ENCODE results near the gene TMEM109.

Gene TMEM109

DNA sequence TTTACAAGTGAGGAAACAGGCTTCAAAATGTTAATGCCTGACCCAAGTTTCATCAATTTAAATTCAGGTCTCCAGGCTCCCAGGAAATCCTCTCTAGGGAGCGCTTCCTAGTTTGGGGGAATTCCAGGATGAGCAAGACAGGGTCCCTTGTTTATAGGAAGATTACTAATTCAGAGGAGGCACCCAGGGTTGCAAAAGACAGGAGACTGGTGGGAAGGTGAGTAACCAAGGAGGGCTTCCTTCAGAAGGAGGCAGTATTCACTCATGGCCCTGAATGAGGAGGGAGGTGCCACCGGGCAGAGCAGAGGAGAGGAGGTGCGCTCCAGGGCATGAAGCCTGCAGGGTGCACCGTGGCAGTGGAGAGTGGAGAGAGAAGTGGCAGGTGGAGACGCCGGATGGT is 11.9 kb downstream of the TMEM109 start:
- DNase-seq (ENCODE audit: low spot score), result no peak

DNA sequence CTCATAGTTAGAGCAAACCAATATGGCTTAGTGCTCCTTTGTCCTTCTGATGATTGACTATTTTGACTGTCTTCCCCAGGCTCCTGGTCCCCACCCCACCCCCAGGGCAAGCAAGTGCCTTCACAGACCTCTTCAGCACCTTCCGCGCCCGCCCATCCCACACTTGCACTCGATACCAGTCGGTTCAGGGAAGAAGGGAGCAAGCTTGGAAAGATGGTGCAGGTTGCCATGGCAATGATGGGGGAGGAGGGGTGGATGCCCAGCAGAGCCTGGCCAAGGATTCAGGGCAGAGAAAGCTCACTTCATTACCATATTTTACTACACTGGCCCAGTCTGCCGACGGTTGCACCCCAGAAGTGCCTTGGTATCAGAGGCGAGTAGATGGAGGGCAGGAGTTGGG is 12.5 kb downstream of the TMEM109 start:
- no peak for DNase-seq (ENCODE audit: low spot score)

DNA sequence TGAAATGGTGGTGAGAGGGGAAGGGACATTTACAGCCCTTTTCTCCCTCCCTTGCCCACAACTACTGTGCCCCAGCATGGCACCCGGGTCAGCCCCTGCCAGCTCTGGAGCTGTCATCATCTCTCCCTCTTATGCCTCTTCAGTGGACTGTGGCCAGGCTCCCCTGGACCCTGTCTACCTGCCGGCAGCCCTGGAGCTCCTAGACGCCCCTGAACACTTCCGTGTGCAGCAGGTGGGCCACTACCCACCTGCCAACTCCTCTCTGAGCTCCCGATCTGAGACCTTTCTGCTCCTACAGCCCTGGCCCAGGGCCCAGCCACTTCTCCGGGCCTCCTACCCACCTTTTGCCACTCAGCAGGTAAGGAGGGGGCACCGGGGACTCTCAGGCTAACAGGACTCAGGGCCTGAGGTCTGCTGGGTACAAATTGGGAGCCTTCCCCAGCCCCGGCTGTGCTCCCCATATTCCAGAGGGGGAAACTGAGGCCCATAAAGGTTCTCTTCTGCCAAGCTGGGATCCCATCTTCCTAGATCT is 13.2 kb downstream of the TMEM109 start:
- DNase-seq (ENCODE audit: low spot score), result no peak

DNA sequence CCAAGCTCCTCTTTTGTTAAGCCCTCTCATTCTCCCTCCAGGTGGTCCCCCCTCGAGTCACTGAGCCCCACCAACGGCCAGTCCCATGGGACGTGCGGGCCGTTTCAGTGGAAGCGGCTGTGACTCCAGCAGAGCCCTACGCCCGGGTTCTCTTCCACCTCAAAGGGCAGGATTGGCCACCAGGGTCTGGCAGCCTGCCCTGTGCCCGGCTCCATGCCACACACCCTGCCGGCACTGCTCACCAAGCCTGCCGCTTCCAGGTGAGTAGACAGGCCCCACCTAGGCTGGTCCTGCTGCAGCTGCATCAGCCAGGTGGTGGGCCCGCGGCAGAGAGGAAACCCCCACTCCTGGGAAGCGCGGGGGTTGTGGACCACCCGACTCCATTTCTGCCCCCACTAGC is 13.6 kb downstream of the TMEM109 start:
- no peak for DNase-seq (ENCODE audit: low spot score)

DNA sequence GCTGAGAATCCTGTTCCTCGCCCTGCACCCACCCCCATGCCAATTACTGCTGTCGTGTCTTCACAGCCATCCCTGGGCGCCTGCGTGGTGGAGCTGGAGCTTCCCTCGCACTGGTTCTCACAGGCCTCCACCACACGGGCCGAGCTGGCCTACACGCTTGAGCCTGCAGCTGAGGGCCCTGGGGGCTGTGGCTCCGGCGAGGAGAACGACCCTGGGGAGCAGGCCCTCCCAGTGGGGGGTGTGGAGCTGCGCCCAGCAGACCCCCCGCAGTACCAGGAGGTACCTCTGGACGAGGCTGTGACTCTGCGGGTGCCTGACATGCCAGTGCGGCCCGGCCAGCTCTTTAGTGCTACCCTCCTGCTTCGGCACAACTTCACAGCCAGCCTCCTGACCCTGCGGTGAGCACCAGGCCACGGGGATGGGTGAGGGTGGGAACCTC is 14.6 kb downstream of the TMEM109 start:
- DNase-seq (ENCODE audit: low spot score), result no peak

DNA sequence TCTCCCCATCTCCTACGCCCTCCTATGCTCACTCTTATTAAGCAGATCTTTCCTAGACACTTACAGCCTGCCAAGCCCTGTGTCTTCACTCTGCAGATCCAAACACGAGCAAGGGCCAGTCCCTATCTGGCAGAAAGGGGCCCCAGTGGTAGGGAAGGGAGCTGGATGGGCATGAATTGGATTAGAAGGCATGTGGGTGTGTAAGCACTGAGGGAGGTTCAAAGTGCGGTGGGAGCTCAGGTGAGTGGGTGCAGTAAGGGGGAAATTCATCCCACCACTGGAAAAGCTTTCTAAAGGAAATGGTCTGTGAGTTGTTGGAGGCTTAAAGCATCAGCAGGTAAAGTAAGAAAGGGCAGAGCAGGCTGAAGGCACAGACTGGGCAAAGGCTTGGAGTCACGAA is 15.8 kb downstream of the TMEM109 start:
- DNase-seq (ENCODE audit: low spot score), result no peak

DNA sequence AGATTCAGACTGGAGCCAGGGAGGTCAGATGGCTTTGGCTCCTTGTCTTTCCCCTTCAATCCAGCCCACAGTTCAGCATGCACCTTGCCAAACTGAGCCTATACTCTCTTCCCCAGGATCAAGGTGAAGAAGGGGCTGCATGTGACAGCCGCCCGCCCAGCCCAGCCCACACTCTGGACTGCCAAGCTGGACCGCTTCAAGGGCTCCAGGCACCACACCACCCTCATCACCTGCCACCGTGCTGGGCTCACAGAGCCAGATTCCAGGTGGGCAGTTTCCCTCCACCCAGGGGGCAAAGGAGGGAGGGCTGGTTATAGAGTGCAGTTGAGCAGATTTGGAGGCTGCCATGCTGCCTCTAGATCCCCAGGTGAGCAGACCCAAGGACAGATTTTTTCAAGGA is 16.4 kb downstream of the TMEM109 start:
- DNase-seq (ENCODE audit: low spot score), result no peak

DNA sequence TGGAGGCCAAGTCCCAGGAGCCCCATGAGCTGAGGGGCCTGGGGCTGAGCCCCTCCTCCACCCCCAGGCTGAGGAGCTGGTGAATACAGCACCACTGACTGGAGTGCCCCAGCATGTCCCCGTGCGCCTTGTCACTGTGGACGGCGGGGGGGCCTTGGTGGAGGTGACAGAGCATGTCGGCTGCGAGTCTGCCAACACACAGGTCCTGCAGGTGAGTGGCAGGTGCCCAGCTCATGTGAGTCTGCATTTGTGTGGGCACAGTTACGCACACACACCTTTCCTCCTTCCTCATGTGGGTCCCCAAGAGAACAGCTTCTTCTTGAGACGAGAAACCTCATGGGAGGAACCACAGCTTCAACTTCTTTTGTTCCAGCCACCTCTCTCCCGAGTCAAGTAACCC is 18.0 kb downstream of the TMEM109 start:
- DNase-seq (ENCODE audit: low spot score), result no peak

DNA sequence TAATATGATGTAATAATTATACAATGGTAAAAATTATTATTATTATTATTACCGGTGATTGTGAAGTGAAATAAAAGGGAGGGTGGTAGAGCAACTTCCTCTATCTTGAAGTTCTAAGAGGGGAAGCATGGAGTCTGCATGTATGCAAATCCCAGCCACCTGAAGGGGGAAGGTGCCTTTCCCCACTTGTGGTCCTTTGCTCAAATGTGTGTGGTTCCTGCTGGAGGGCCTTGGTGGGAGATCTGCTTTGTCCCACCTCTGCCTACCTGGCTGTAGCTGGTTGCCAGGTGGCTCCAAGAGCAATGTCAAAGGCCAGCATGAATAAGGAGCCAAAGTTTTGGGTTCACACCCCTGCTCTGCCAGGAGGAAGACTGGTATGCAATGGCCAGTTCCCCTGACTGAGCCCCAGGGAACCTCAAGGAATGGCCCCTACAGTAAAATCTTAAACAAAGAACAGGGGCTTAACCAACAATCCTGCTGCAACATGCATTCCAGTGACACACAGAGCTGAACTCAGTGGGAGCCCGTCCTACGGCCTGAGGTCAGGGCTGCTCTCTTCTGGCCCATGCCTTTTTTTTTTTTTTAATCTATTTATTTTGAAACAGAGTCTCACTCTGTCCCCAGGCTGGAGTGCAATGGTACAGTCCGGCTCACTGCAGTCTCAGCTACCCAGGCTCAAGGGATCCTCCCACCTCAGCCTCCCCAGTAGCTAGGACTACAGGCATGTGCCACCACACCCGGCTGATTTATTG is 18.8 kb downstream of the TMEM109 start:
- DNase-seq (ENCODE audit: low spot score), result no peak

DNA sequence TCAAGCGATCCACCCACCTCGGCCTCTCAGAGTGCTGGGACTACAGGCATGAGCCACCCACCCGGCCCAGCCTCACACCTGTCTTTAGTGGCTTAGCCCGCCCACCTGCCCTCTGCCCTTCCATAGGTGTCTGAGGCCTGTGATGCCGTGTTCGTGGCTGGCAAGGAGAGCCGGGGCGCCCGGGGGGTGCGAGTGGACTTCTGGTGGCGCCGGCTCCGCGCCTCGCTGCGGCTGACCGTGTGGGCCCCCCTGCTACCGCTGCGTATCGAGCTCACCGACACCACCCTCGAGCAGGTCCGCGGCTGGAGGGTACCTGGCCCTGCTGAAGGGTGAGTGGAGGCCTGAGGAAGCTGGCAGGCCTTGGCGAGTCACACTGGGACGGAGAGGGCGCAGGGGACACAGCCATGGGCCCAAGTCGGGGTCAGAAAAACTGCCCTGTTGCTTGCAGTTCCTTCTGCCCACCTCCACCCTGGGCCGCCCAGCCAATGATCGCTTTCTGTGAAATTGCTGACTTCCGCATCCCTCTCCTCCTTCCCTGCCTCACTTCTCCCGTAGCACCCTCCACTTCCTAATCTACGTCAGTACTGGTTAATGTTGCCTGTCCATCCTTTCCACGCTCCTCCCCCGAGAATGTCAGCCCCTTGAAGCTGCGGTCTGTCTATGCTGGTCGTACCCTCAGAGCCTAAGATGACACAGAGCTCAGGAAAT is 19.6 kb downstream of the TMEM109 start:
- no peak for DNase-seq (ENCODE audit: low spot score)

DNA sequence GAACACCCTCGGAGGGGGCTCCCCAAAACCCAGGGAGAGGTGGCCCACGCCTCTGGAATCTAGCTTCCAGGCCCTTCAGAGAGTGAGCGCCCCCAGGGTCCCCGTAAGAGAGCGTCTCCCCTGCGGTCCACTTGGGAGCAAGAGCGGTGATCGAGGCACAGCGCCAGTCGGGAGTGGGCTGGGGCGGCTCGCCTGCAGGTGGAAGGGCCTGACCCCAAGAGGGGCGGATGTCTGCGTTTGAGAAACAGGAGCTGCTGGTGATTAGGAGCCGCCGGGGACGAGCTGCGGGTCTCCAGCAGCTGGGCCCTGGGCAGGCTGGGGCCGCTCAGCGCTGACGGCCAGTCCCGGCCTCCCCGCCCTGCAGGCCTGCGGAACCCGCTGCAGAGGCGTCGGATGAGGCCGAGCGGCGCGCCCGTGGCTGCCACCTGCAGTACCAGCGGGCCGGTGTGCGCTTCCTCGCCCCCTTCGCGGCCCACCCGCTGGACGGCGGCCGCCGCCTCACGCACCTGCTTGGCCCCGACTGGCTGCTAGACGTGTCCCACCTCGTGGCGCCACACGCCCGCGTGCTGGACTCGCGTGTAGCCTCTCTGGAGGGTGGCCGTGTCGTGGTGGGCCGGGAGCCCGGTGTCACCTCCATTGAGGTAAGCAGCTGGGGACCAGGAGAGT is 20.3 kb downstream of the TMEM109 start:
- DNase-seq (ENCODE audit: low spot score), result no peak

DNA sequence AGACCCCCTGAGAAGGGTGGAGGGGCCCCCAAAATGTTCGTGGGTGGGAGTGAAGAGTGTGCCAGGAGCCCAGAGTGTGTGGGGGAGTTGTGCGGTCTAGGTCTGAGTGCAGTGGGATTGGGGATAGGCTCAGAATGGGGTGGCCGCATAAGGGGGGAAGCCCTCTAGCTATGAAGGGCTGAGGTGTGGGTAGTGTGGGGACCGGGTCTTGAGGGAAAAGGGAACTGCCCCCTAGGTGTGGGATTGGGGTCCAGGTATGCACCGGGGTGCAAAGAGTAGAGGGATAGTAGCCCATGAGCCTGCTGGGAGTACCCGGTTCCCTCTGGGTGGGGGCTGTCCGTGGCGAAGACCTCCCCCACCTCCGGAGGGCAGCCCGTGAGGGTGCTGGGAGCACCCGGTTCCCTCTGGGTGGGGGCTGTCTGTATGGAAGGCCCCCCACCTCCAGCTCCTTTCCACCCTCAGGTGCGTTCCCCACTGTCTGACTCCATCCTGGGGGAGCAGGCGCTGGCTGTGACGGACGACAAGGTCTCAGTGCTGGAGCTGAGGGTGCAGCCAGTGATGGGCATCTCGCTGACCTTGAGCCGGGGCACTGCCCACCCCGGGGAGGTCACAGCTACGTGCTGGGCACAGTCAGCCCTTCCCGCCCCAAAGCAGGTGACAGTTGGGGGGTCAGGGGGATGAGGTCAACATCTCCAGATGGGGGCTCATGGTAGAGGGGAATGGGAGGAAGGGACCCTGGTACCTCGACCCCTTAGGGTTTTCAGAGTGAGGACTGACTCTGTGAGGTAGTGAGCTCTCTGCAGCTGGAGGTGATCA is 21.0 kb downstream of the TMEM109 start:
- no peak for DNase-seq (ENCODE audit: low spot score)

DNA sequence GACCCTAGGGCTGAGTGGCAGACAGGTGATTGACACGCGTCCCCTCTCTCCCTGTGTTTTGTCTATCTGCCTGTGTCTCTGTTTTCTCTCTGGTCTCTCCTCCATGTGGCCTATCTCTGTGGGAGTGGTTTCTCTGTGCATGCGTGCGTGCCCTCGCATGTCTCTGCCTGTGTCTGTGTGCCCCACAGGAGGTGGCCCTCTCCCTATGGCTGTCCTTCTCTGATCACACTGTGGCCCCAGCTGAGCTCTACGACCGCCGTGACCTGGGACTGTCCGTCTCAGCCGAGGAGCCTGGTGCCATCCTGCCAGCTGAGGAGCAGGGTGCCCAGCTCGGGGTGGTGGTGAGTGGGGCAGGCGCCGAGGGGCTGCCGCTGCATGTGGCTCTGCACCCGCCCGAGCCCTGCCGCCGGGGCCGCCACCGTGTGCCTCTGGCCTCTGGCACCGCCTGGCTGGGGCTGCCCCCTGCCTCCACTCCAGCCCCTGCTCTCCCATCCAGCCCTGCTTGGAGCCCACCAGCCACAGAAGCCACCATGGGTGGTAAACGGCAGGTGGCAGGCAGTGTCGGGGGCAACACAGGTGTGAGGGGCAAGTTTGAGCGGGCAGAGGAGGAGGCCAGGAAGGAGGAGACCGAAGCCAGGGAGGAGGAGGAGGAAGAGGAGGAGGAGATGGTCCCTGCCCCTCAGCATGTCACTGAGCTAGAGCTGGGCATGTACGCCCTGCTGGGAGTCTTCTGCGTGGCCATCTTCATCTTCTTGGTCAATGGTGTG is 21.9 kb downstream of the TMEM109 start:
- no peak for DNase-seq (ENCODE audit: low spot score)

DNA sequence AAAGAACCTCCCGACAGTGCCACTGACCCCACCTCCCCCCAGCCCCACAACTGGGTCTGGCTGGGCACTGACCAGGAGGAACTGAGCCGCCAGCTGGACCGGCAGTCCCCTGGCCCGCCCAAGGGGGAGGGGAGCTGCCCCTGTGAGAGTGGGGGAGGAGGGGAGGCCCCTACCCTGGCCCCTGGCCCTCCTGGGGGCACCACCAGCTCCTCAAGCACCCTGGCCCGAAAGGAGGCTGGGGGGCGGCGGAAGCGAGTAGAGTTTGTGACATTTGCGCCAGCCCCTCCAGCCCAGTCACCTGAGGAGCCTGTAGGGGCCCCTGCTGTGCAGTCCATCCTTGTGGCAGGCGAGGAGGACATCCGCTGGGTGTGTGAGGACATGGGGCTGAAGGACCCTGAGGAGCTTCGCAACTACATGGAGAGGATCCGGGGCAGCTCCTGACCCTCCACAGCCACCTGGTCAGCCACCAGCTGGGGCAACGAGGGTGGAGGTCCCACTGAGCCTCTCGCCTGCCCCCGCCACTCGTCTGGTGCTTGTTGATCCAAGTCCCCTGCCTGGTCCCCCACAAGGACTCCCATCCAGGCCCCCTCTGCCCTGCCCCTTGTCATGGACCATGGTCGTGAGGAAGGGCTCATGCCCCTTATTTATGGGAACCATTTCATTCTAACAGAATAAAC is 22.6 kb downstream of the TMEM109 start:
- no peak for DNase-seq (ENCODE audit: low spot score)

DNA sequence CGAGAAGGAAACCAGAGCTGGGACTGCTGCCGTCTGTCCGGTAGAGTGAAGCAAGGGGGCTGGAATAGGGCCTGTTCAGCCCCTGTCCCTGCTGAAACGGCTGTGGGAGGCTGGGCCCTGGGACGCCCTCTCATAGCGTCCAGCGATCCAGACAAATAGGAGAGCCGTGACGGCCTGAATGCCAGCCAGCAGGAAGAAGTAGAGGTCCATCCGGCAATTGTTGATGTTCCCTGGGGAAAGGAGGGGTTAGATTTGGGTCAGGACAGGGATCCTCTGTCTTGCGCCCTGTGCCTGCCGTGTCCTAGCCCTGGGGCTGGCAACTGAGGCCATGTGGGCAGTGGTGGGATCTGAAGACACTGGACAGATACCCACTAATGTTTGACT is 23.2 kb downstream of the TMEM109 start:
- no peak for DNase-seq (ENCODE audit: low spot score)

DNA sequence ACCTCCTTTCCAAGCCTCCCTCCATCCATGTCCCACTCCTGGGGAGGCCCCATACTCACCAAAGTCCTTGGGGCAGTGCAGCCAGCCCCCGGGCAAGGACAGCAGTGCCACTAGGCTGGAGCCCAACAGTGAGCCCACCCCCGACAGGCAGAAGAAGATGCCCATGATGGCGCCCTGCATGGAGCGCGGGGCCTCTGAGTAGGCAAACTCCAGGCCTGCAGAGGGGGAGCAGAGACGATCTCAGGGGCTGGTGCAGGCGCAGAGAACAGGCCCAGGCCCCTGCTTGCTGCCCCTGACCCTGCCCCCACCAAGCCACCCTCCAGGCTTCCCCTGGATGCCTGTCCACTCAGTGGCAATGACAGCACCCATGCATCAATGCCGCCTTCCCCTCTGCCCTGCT is 23.9 kb downstream of the TMEM109 start:
- DNase-seq (ENCODE audit: low spot score), result no peak

DNA sequence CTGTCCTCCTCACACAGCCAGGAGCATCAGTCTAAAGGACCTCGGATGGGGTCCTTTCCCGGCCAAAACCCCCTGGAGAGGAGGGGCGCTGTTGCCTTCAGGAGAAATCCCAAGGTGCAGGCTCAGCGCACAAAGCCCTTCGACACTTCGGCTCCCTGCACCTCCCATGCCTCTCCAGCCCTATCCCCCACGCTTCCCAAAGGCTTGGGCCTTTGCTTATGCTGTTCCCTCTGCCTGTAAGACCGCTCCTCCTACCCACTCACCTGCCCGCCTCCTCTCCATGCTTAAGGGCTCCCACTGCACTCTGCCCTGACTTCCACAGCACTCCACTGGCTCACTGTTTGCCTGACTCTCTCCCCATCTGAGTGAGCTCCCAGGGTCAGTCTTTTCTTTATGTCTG is 24.5 kb downstream of the TMEM109 start:
- no peak for DNase-seq (ENCODE audit: low spot score)

DNA sequence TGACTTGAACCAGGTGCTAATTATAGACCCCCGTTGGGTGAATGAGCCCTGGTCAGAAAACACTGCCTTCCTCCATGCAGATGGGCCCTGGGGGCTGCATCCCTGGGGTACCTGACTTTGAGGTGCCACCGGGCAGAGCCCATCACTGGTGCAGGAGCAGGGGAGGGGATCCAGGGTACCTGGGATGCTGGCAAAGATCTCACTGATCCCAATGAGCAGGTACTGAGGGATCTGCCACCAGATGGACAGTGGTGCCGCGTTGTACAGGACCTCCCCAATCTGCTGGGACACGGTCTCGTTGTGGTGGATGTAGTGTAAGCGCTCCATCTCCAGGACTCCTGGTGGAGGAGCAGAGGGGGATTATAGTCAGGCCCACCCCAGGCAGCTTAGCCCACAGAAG is 25.3 kb downstream of the TMEM109 start:
- DNase-seq (ENCODE audit: low spot score), result no peak

DNA sequence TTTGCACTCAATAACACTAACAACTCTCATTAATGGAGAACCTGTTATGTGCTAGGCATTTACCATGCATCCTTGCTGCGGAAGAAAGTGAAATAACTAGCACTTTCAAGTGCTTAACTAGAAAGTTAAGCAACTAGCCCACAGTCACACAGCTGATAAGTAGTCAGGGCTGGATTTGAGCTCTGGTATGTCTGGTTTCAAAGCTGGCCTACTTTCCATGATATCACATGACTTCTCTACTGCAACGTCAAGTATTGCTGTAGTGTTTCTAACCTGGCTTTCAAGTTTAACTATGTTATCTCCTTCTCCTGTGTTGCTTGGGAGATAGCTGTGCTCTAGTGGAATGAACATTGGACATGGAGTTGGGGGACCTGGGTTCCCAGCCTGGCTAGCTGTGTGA is 25.9 kb downstream of the TMEM109 start:
- no peak for DNase-seq (ENCODE audit: low spot score)

DNA sequence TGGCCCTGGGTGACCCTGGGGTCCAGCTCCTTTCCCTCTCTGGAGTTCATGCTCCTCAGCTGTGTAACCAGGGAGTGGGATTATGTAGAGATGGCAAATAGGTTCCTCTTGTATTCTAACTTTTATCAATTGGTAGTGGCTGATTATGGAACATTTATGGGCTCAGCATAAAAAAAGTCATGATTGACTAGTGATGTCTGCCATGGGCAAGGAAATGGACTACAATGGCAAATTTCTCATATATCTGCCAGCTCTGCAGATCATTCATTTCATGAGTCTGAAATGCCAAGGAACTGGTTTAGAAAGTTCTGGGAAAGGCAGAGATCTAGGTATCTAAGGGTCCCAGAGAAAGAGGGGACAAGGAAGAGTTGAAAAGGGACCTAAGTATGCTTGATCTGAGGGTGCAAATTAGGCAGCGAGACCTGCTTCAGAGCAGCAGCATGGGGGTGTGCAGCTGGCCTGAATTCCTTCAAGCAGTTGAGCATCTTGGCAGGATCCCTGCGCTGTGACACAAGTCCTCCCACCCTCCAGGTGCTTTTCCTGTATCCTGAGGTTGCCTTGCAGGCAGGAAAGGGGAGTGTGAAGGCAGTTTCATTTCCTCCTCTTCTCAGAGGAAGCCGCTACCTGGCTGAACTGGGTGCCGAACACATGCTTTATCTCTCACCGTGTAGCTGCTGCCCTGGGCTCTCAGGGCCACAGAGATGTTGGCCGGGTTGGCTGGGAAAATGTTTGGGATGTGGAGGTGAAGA is 27.6 kb downstream of the TMEM109 start:
- peak; percentile 75 for DNase-seq (ENCODE audit: low spot score)

All from putamen (tissue), 1 donor.